Endothelial cell of umbilical vein (primary cell): ENCODE measurements around the gene DHCR7. TPM values are rescaled to one million over a fixed set of nuclear protein-coding genes. Genes with fewer than 3 reads are reported as not detected.

Experiments used
- BruUV-seq: library from RNA; stranded (reverse); fragments of 400-500 nt; replicated peaks from 2 replicates; lab custom pipeline; 2021; lab: Mats Ljungman, UMichigan
- CTCF ChIA-PET: fragments of 300-600, 350-600 bp; sonication (Branson Sonifier 250); formaldehyde crosslinking; loops from one replicate; lab custom pipeline; 2021; ENCODE audit warnings: antibody characterized with exemption, inconsistent platforms; lab: Charles Lee
- POLR2A ChIA-PET: fragments of 300-600, 350-600 bp; sonication (Branson Sonifier 250); formaldehyde crosslinking; loops from one replicate; lab custom pipeline; 2021; ENCODE audit warnings: antibody characterized with exemption, inconsistent platforms; lab: Charles Lee
- DNase-seq: peaks from one replicate; pipeline ENCODE4 v3.0.0-alpha.2; 2011; ENCODE audit warnings: low read depth, low spot score
- FAIRE-seq: peaks from 2 replicates; lab custom pipeline; 2011; peaks lifted over from hg19 to GRCh38; lab: Jason Lieb, UNC
- H2AFZ ChIP-seq: 2 replicates; pipeline ENCODE4 v1.6.0; 2012; ENCODE audit warnings: low read depth, low read length, control low read depth, inconsistent platforms
- H3K27ac ChIP-seq: 2 replicates; pipeline ENCODE4 v1.5.1; 2011; ENCODE audit warnings: low read depth, mild to moderate bottlenecking, control low read depth, low read length, moderate library complexity; ENCODE audit not compliant: insufficient read depth
- H3K27me3 ChIP-seq, 2 experiments: 2 replicates each; pipeline versions ENCODE4 v1.6.0 to v1.6.1; 2011; ENCODE audit warnings: low read length in 2 of 2, mixed read lengths in 1 of 2; ENCODE audit not compliant: control insufficient read depth in 2 of 2, insufficient read depth in 2 of 2
- H3K36me3 ChIP-seq, 2 experiments: 2 replicates in 1 of 2; 3 replicates in 1 of 2; pipeline ENCODE4 v1.5.1; 2011; ENCODE audit warnings: low read length in 2 of 2, mild to moderate bottlenecking in 1 of 2, moderate library complexity in 1 of 2; ENCODE audit not compliant: control insufficient read depth in 2 of 2, insufficient read depth in 2 of 2; ENCODE audit errors: extremely low read depth in 1 of 2
- H3K4me1 ChIP-seq: 3 replicates; pipeline ENCODE4 v1.5.1; 2011; ENCODE audit warnings: mild to moderate bottlenecking, low read length; ENCODE audit not compliant: control insufficient read depth, insufficient read depth; ENCODE audit errors: extremely low read depth
- H3K4me2 ChIP-seq: 2 replicates; pipeline ENCODE4 v1.6.1; 2011; ENCODE audit warnings: low read length, control low read depth, mixed read lengths; ENCODE audit not compliant: insufficient read depth
- H3K4me3 ChIP-seq, 3 experiments: fragments of 200-600 bp in 1 of 3; sonication (generic), shearing (Covaris generic) in 1 of 3; replicated peaks in 1 of 3; 2 replicates each; pipeline ENCODE4 v1.5.1; 2011 to 2016; ENCODE audit warnings: control low read depth in 3 of 3, low read length in 3 of 3, mild to moderate bottlenecking in 2 of 3, inconsistent platforms in 1 of 3, low read depth in 1 of 3, moderate library complexity in 1 of 3; ENCODE audit not compliant: insufficient read depth in 1 of 3
- H3K79me2 ChIP-seq: 2 replicates; pipeline ENCODE4 v1.6.0; 2012; ENCODE audit warnings: low read length, inconsistent platforms; ENCODE audit not compliant: control insufficient read depth, insufficient read depth
- H3K9ac ChIP-seq: replicated peaks from 2 replicates; pipeline ENCODE3; 2011; ENCODE audit warnings: low read length, control low read depth; ENCODE audit not compliant: insufficient read depth; ENCODE audit errors: extremely low read depth
- H3K9me1 ChIP-seq: replicated peaks from 3 replicates; pipeline ENCODE4 v1.6.0; 2011; ENCODE audit warnings: mild to moderate bottlenecking, low read length; ENCODE audit not compliant: control insufficient read depth, insufficient read depth; ENCODE audit errors: extremely low read depth
- H3K9me3 ChIP-seq: replicated peaks from 2 replicates; pipeline ENCODE4 v1.5.1; 2012; ENCODE audit warnings: low read length, inconsistent platforms; ENCODE audit not compliant: control insufficient read depth, insufficient read depth
- H4K20me1 ChIP-seq: replicated peaks from 2 replicates; pipeline ENCODE3; 2011; ENCODE audit warnings: mild to moderate bottlenecking, low read length; ENCODE audit not compliant: control insufficient read depth, insufficient read depth; ENCODE audit errors: extremely low read depth
- CTCF ChIP-seq, 2 donors: IDR thresholded peaks; 1 replicate in 1 of 2; 2 replicates in 1 of 2; pipeline ENCODE4 v1.5.1; 2011; ENCODE audit warnings: low read length in 2 of 2, mild to moderate bottlenecking in 2 of 2, moderate library complexity in 2 of 2, control low read depth in 1 of 2, inconsistent platforms in 1 of 2, low read depth in 1 of 2; ENCODE audit not compliant: insufficient read depth in 1 of 2; ENCODE audit errors: extremely low read depth in 1 of 2
- FOS ChIP-seq: IDR thresholded peaks from 2 replicates; pipeline ENCODE4 v1.6.1; 2011; ENCODE audit warnings: mild to moderate bottlenecking, low read length, moderate library complexity, borderline replicate concordance; ENCODE audit not compliant: insufficient read depth
- GATA2 ChIP-seq: IDR thresholded peaks from 2 replicates; pipeline ENCODE4 v1.7.0; 2011; ENCODE audit warnings: low read depth, mild to moderate bottlenecking, moderate library complexity, mixed read lengths, low read length; ENCODE audit not compliant: insufficient read length, insufficient read depth
- JUN ChIP-seq: IDR thresholded peaks from 2 replicates; pipeline ENCODE4 v1.6.1; 2011; ENCODE audit warnings: borderline replicate concordance, low read depth; ENCODE audit not compliant: insufficient read length, insufficient read depth
- MAX ChIP-seq: IDR thresholded peaks from 2 replicates; pipeline ENCODE4 v1.6.1; 2011; ENCODE audit not compliant: insufficient read depth, insufficient read length
- MYC ChIP-seq: IDR thresholded peaks from one replicate; pipeline ENCODE4 v1.6.1; 2011; ENCODE audit warnings: mild to moderate bottlenecking, low read depth, low read length
- POLR2A ChIP-seq: IDR thresholded peaks from 2 replicates; pipeline ENCODE4 v1.6.1; 2012; ENCODE audit warnings: low read depth, mild to moderate bottlenecking, control low read depth, low read length
- POLR2AphosphoS5 ChIP-seq: IDR thresholded peaks from 2 replicates; pipeline ENCODE4 v1.6.1; 2012; ENCODE audit warnings: low read depth, mild to moderate bottlenecking, control low read depth, low read length, moderate library complexity; ENCODE audit not compliant: insufficient read depth
- dilution Hi-C: fragments of 300-500 bp; cut with MboI; formaldehyde crosslinking; loops from one replicate; pipeline ENCODE4 v1.15.0; 2019; ENCODE audit warnings: low sequenced_read_pairs; ENCODE audit not compliant: extremely low pct_ligation_motif_present
- intact Hi-C: fragments of 100-400 bp; cut with micrococcal nuclease; formaldehyde crosslinking; loops from one replicate; pipeline ENCODE4 v1.10.0; 2022
- polyA plus RNA-seq, 4 experiments: library from polyadenylated mRNA; depleted of rRNA in 3 of 4; stranded (reverse) in 3 of 4; unstranded in 1 of 4; fragments of >200 nt; gene quantifications; 2 replicates each; pipeline versions ENCODE4 v1.2.1 to v1.2.3, GENCODE V29; 2011 to 2012; ENCODE audit warnings: missing spikeins in 1 of 4
- total RNA-seq: library from RNA; stranded (reverse); gene quantifications from 2 replicates; pipeline ENCODE4 v1.2.3, GENCODE V29; 2021

Gene DHCR7
- total and polyA plus RNA-seq, 2 donors (not counting 3 experiments of a cell fraction or from before 2014, with no cell fraction given): 171 to 175 TPM

GRCh38 chr11:71489311-71490043 is 41.3 kb upstream of the DHCR7 start:
- no peak overlapping the region for H3K9ac ChIP-seq
- ChIA-PET CTCF (interaction anchor here (1.0 to 1.8 kb wide), 4 partner anchors 37 to 90 kb away, joined by 3 to 9 read pairs (median 6); partner anchors contain the start of gene NADSYN1), POLR2A (interaction anchor here (1.0 kb wide), 1 partner anchor 37 kb away, joined by 3 read pairs; the partner anchor contains the start of gene NADSYN1)
- H3K27ac ChIP-seq: peak overlapping the region; percentile 78
- FAIRE-seq: peak; percentile 87
- peak overlapping the region; percentile 19 for H3K4me2 ChIP-seq
- no peaks in the 10 kb centered on the region for H3K9me1 ChIP-seq
- H3K27me3 ChIP-seq: no peaks in the 10 kb centered on the region
- H4K20me1 ChIP-seq: no peaks in the 10 kb centered on the region
- H3K79me2 ChIP-seq: no peaks in the 10 kb centered on the region
- dilution Hi-C loops (no loop called here), intact Hi-C loops (loop anchor here (2.0 to 10.0 kb wide), 2 partner anchors 37 to 95 kb away; partner anchors contain the start of genes KRTAP5-11 and NADSYN1)
- H3K36me3 ChIP-seq: peaks cover 3 to 32% of the 10 kb centered on the region in 2 experiments
- H3K4me3 ChIP-seq: no peak overlapping the region
- H2AFZ ChIP-seq: no peak overlapping the region
- peak; percentile 73 for DNase-seq
- peaks cover 25% of the 10 kb centered on the region for H3K4me1 ChIP-seq
- BruUV-seq: no TSS peak
- TF ChIP-seq FOS (peak; percentile 60), CTCF (IDR thresholded peaks at IDR 0.05; ENCODE audit: extremely low read depth in 1 of 2, insufficient read depth in 1 of 2, low read depth in 1 of 2, low read length in 2 of 2) (no peak), GATA2 (no peak), JUN (peak; percentile 11), POLR2AphosphoS5 (peak; percentile 21), MAX (no peak), POLR2A (peak; percentile 37), MYC (no peak)
- no peaks in the 10 kb centered on the region for H3K9me3 ChIP-seq
